ENCODE measurements around the gene RFESD.
"Not testable (repeated sequence)": the region's sequence is repeated elsewhere in the genome, so short reads cannot be mapped to it uniquely, and the experiment has no call there.

GRCh38 chr5:95646226-95646568, 380 bp upstream of the RFESD start:
- not testable (repeated sequence) for TF ChIP-seq CTCF, POLR2A (IDR thresholded peaks at IDR 0.05)

All from lower leg skin (tissue), 3 donors.